Kidney glomerular epithelial cell (primary cell): ENCODE results near the gene ALS2CL.
"Not testable (repeated sequence)": the region's sequence is repeated elsewhere in the genome, so short reads cannot be mapped to it uniquely, and the experiment has no call there.

ENCODE experiments used
- DNase-seq: peaks from one replicate; lab custom pipeline; 2025; lab: John Stamatoyannopoulos, UW

Gene ALS2CL

GRCh38 chr3:46704346-46704745 lies 10.9 kb upstream of the ALS2CL start:
- not testable (repeated sequence) for DNase-seq

- DNase-seq: no peak
These were observed 9.6 kb upstream of the ALS2CL start for GRCh38 chr3:46703013-46703520.

- no peak for DNase-seq
These were observed 8.9 kb upstream of the ALS2CL start for GRCh38 chr3:46702246-46703012.

- no peak for DNase-seq
These were observed 7.9 kb upstream of the ALS2CL start, which contains the start of gene TMIE for GRCh38 chr3:46701181-46701939. Gene TMIE (plus strand): TSS chr3:46701392. CDS start chr3:46701488, 96 bp downstream.

GRCh38 chr3:46700772-46701171 lies 7.3 kb upstream of the ALS2CL start:
- peak; percentile 25 for DNase-seq

GRCh38 chr3:46699676-46700523 lies 6.4 kb upstream of the ALS2CL start:
- no peak for DNase-seq

GRCh38 chr3:46695962-46696894 lies 2.7 kb upstream of the ALS2CL start:
- DNase-seq: no peak

- no peak for DNase-seq
These were observed 1.9 kb upstream of the ALS2CL start for GRCh38 chr3:46695177-46695961.

GRCh38 chr3:46694520-46694919 lies 1.0 kb upstream of the ALS2CL start:
- no peak for DNase-seq

- DNase-seq: no peak
These were observed 380 bp upstream of the ALS2CL start for GRCh38 chr3:46693892-46694226.

- peak; percentile 72 for DNase-seq
These were observed 901 bp downstream of the ALS2CL start for GRCh38 chr3:46692566-46692990.

GRCh38 chr3:46690798-46691197 lies 2.7 kb downstream of the ALS2CL start:
- DNase-seq: no peak

- no peak for DNase-seq
These were observed 8.0 kb downstream of the ALS2CL start for GRCh38 chr3:46685446-46685845.

GRCh38 chr3:46684891-46685290 lies 8.6 kb downstream of the ALS2CL start:
- DNase-seq: no peak

GRCh38 chr3:46682974-46683373 lies 10.5 kb downstream of the ALS2CL start:
- DNase-seq: no peak

- no peak for DNase-seq
These were observed 11.5 kb downstream of the ALS2CL start for GRCh38 chr3:46681856-46682540.

- no peak for DNase-seq
These were observed 12.1 kb downstream of the ALS2CL start for GRCh38 chr3:46681387-46681786.

GRCh38 chr3:46680298-46680826 lies 13.1 kb downstream of the ALS2CL start:
- no peak for DNase-seq

- no peak for DNase-seq
These were observed 13.8 kb downstream of the ALS2CL start for GRCh38 chr3:46679681-46680080.
